ENCODE results near the gene SPATA31A1.
"Not testable (repeated sequence)": the region's sequence is repeated elsewhere in the genome, so short reads cannot be mapped to it uniquely, and the experiment has no call there.

GRCh38 chr9:39411254-39411940, 55.9 kb downstream of the SPATA31A1 start:
- not testable (repeated sequence) for TF ChIP-seq CTCF (IDR thresholded peaks at IDR 0.05); EP300 (IDR thresholded peaks at IDR 0.05; ENCODE audit: low read depth); POLR2A (IDR thresholded peaks at IDR 0.05); POLR2AphosphoS5 (IDR thresholded peaks at IDR 0.05)

All from transverse colon (tissue), 4 donors.